Stimulated activated effector memory CD8-positive, alpha-beta T cell treated with anti-CD3 and anti-CD28 coated beads, Interleukin-12 subunit alpha, Interleukin-12 subunit beta, amount 100 ng/mL, for 72 hours (primary cell): Measurements from ENCODE around the gene DBH.

Experiments
- ATAC-seq: fragments of 150-1000 bp; cut with Tn5 transposase; 2 replicates; pipeline ENCODE4 v1.10.0; 2021
- DNase-seq, 2 donors: peaks; one replicate each; pipeline ENCODE4 v3.0.0; 2021 to 2022; ENCODE audit warnings: low spot score in 2 of 2
- H3K27ac Mint-ChIP-seq: one replicate; pipeline ENCODE4 v1.8.0; 2022; ENCODE audit warnings: mild to moderate bottlenecking, mixed read lengths
- H3K36me3 Mint-ChIP-seq: one replicate; pipeline ENCODE4 v1.8.0; 2022; ENCODE audit warnings: mild to moderate bottlenecking, mixed read lengths
- H3K4me1 Mint-ChIP-seq: one replicate; pipeline ENCODE4 v1.8.0; 2022; ENCODE audit warnings: mixed read lengths
- H3K4me3 Mint-ChIP-seq: one replicate; pipeline ENCODE4 v1.8.0; 2022; ENCODE audit warnings: mild to moderate bottlenecking, mixed read lengths
- H3K9me3 Mint-ChIP-seq: one replicate; pipeline ENCODE4 v1.8.0; 2022; ENCODE audit warnings: mixed read lengths

DBH gene

DNA sequence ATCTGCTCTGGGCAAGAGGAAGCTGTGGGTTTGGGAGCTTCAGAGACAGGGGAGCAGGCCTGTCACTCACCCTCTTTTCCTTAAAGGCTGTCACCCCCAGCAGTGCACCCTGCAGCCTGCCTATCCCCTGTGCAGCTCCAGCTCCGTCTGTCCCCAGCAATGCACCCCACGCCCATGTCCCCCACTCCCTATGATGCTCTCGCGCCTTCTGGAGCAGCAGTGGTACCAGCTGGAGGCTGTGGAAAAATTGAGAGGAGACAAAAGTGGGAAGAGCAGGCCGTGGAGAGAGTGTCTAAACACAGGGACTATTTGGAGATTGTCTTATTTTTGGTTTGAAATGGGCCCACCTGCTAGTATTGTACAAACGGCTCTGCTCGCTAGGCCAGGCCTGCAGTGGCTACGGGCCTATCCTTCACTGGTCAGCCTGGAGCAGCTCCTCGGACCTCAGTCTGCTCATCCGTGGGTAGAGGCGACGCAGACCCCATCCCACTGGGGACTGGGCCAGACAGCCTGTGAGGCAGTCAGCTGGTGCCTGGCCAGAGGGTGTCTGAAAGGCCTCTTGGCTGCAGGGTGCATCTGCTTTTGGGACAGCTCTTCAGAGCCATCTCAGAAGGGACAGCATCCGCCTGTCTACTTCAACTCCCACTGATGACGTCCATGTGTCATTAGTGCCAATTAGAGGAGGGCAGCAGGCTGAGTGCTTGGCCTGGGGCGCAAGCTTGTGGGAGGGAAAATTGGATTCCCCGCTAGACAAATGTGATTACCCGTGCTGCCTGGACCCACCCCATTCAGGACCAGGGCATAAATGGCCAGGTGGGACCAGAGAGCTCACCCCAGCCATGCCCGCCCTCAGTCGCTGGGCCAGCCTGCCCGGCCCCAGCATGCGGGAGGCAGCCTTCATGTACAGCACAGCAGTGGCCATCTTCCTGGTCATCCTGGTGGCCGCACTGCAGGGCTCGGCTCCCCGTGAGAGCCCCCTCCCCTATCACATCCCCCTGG is at the start of gene DBH:
DBH (plus strand) TSS at position 831 of the 999 bp plus-strand sequence; CDS start at position 840, 9 bp downstream.
- no peaks in the 10 kb centered on the region for H3K9me3 Mint-ChIP-seq
- no peak within 1 kb of the TSS for H3K4me3 Mint-ChIP-seq
- H3K27ac Mint-ChIP-seq = no peak within 1 kb of the TSS
- no peaks in the 10 kb centered on the region for H3K4me1 Mint-ChIP-seq
- DNase-seq (no peak), ATAC-seq (no peak)
- no peaks in the 10 kb centered on the region for H3K36me3 Mint-ChIP-seq

GRCh38 chr9:133587051-133587450 is 49.1 kb upstream of the DBH start:
- no peak overlapping the region for H3K4me3 Mint-ChIP-seq
- no peak for DNase-seq
- H3K9me3 Mint-ChIP-seq = peaks cover 3% of the 10 kb centered on the region
- ATAC-seq = no peak
- no peaks in the 10 kb centered on the region for H3K4me1 Mint-ChIP-seq
- peaks cover 5% of the 10 kb centered on the region for H3K36me3 Mint-ChIP-seq
- no peak overlapping the region for H3K27ac Mint-ChIP-seq

DNA sequence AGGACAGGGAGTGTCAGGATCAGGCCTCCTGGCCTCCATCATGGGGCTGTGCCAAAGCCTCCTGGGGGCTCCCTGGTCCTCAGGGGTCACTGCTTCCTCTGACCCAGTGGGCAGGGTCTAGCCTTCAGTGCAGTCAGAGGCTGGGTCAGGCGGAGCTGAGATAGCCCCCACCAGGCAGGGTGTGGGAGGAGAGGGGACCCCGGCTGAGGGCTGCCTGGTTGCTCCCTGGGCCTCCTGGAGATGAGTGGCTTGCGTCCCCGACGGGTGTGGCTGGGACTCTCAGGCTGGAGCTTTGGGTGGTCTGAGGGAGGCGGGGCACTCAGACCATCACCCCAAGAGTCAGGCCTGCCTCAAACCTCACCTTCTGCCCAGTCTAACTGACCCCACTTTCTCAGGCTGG is 48.7 kb upstream of the DBH start:
- H3K4me1 Mint-ChIP-seq = no peaks in the 10 kb centered on the region
- H3K36me3 Mint-ChIP-seq = peaks cover 5% of the 10 kb centered on the region
- DNase-seq (no peak), ATAC-seq (no peak)
- no peak overlapping the region for H3K27ac Mint-ChIP-seq
- H3K9me3 Mint-ChIP-seq = peaks cover 3% of the 10 kb centered on the region
- no peak overlapping the region for H3K4me3 Mint-ChIP-seq

DNA sequence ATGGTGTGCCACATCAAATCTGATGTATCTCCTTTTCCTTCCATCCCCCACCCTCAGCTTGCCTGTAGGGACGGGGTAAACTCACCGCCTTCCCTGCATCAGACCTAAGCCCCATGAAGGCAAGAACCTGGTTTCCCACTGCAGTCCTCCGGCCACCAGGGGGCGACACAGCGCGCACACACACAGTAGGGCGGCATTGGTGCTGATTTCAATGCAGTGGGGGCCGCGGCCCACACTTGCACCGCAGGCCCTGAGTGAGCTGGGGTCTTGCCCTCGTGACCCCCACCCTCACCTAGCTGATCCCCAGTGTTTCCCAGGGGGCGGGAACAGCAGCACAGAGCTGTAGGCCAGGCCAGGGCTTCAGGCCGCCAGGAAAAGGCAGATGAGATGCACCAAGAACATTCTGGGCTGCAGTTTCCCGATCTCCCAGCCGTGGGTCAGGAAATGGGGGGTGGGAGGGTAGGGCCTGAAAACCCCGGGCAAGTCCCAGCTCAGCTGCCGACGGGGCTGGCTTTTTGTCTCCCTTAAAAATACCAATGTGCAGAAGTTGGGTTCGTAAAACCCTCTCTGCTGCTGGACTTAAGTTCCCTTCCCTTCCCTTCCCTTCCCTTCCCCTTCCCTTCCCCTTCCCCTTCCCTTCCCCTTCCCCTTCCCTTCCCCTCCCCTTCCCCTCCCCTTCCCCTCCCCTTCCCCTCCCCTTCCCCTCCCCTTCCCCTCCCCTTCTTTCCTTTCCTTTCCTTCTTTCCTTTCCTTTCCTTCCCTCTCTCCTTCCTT is 46.5 kb upstream of the DBH start:
- H3K9me3 Mint-ChIP-seq = peaks cover 3% of the 10 kb centered on the region
- H3K4me1 Mint-ChIP-seq = no peaks in the 10 kb centered on the region
- no peak for ATAC-seq
- no peak overlapping the region for H3K27ac Mint-ChIP-seq
- DNase-seq = peak; percentile 16 to 58
- H3K4me3 Mint-ChIP-seq = no peak overlapping the region
- H3K36me3 Mint-ChIP-seq = peaks cover 5% of the 10 kb centered on the region

- Mint-ChIP-seq H3K36me3 (peaks cover 2% of the 10 kb centered on the region), H3K27ac (no peak overlapping the region), H3K9me3 (peaks cover 3% of the 10 kb centered on the region), H3K4me1 (no peaks in the 10 kb centered on the region), H3K4me3 (no peak overlapping the region)
- no peak for ATAC-seq
- DNase-seq = no peak
These were observed 45.8 kb upstream of the DBH start for GRCh38 chr9:133590231-133590855.

DNA sequence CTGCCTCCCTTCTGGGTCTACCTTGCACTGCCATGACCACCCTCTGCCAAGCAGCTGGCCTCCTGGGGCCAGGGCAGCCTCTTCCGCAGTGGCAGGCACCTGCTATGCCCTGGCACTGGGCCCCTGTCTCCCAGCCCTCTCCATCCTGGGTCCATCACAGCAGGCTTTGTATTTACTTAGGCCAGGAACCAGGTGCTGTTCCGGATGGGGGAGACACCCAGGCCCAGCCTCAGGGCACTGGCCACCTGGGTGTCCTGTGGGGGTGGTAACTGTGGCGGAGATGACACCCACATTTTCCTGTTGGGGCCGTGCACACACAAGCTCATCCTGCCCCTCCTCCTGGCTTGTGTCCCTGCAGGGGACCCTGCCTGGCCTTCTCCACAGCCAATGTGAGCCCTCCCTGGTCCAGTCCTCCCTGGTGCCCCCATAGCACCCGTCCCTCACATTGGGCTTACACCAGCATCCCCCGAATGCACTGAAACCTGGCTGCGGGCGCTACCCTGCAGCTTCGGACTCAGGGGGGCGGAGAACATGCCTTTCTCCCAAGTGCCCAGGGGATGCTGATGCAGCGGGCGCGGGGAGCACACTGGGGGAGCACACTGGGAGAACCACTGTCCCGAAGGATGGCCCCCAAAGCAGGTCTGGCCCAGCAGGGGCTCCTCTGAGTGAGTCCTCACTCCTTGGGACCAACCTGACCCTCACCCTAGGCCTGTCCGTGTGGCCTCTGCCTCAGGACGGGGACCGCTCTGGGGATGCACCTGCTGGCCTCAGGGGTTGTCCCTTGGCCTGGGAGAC is 44.9 kb upstream of the DBH start:
- Mint-ChIP-seq H3K36me3 (no peaks in the 10 kb centered on the region), H3K4me1 (no peaks in the 10 kb centered on the region), H3K9me3 (peaks cover 3% of the 10 kb centered on the region), H3K27ac (no peak overlapping the region), H3K4me3 (no peak overlapping the region)
- DNase-seq (no peak), ATAC-seq (no peak)

- Mint-ChIP-seq H3K4me1 (no peaks in the 10 kb centered on the region), H3K36me3 (no peaks in the 10 kb centered on the region), H3K9me3 (peaks cover 5% of the 10 kb centered on the region), H3K4me3 (no peak overlapping the region), H3K27ac (no peak overlapping the region)
- DNase-seq (no peak), ATAC-seq (no peak)
These were observed 44.2 kb upstream of the DBH start for GRCh38 chr9:133591985-133592384.

- Mint-ChIP-seq H3K4me1 (no peaks in the 10 kb centered on the region), H3K27ac (no peak overlapping the region), H3K36me3 (no peaks in the 10 kb centered on the region), H3K9me3 (peaks cover 14% of the 10 kb centered on the region), H3K4me3 (no peak overlapping the region)
- DNase-seq (no peak), ATAC-seq (no peak)
These were observed 43.3 kb upstream of the DBH start for GRCh38 chr9:133592731-133593409.

DNA sequence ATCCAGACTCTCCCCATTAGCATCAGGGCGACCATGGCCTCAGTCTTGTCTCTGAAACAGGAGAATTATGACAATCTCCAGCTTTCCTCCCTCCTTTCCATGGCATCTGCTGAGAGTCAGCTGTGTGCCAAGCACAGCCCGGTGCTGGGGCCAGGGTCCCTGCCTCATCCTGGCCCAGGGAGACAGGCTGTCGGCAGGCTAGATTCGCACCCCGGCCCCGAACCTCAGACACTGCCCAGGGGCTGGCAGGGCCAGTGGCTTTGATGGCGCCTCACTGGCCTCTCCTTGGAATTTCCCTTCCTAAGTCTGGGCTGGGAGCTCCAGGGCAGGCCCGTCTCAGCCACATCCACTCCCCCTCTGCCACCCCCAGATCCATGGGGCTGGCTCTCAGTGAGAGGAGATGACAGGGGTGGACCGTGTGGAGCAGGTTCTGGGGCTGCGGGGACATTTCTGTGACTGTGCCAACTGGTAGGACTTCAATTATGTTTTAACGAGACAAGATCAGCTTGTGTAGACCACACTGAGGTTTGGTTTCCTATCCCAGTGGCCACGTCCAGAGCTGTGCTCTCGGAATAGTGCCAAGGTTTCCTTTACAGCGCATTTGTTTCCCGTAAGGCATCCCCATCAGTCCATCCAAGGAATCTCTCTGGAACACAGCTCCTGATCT is 42.4 kb upstream of the DBH start:
- Mint-ChIP-seq H3K9me3 (peaks cover 14% of the 10 kb centered on the region), H3K36me3 (no peaks in the 10 kb centered on the region), H3K4me3 (no peak overlapping the region), H3K4me1 (no peaks in the 10 kb centered on the region), H3K27ac (no peak overlapping the region)
- no peak for DNase-seq
- no peak for ATAC-seq

DNA sequence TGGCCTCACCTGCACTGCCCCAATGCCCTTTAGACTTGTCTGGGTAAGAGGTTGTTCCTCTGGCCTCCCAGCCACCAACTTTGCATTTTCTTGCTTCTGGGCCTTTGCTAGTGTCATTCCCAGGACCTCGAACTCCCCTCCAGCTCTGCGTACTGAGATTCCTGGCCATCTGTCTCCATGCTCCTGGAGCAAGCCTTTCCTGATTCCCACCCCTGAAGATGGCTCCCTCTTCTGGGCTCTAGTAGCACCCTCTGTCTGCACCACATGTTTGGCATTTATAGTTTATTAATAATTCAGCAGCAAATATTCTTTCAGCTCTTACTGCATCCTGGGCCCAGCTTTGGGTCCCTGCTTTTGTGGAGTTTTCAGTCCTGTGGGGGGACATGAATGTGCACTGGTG is 41.9 kb upstream of the DBH start:
- Mint-ChIP-seq H3K4me3 (no peak overlapping the region), H3K36me3 (no peaks in the 10 kb centered on the region), H3K4me1 (no peaks in the 10 kb centered on the region), H3K9me3 (peaks cover 14% of the 10 kb centered on the region), H3K27ac (no peak overlapping the region)
- ATAC-seq (no peak), DNase-seq (no peak)

GRCh38 chr9:133595910-133596309 is 40.3 kb upstream of the DBH start:
- Mint-ChIP-seq H3K4me3 (no peak overlapping the region), H3K9me3 (peaks cover 14% of the 10 kb centered on the region)
- DNase-seq = no peak

DNA sequence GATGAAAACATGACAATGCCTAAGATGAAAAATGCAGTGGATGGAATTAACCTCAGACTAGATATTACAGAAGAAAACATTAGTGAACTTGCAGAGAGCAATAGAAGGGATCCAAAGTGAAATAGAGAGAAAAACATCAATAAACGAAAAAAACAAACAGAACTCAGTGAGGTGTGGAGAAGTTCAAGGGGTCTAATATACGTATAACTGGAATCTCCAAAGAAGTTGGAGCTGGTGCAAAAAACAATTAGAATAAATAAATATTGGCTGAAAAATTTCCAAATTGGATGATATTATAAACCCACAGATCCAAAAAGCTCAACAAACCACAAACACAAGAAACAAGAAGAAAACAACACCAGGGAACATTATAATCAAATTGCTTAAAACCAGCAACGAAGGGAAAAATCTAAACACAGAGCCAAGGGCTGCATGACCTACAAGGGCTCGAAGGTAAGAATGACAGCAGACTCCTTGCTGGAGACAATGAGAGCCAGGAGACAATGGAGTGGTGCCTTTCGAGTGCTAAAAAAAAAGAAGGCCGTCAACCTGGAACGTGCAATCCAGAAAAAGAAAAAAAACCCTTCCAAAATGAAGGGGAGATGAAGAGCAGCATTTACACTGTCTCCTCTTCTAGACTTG is 38.7 kb upstream of the DBH start:
- H3K27ac Mint-ChIP-seq = no peak overlapping the region
- H3K4me1 Mint-ChIP-seq = no peaks in the 10 kb centered on the region
- ATAC-seq (no peak), DNase-seq (no peak)
- peaks cover 14% of the 10 kb centered on the region for H3K9me3 Mint-ChIP-seq
- H3K36me3 Mint-ChIP-seq = no peaks in the 10 kb centered on the region
- no peak overlapping the region for H3K4me3 Mint-ChIP-seq

More at GRCh38 chr9:133595910-133596309, 40.3 kb upstream of the DBH start:
- ATAC-seq = no peak
- H3K36me3 Mint-ChIP-seq = no peaks in the 10 kb centered on the region
- no peaks in the 10 kb centered on the region for H3K4me1 Mint-ChIP-seq
- H3K27ac Mint-ChIP-seq = no peak overlapping the region

DNA sequence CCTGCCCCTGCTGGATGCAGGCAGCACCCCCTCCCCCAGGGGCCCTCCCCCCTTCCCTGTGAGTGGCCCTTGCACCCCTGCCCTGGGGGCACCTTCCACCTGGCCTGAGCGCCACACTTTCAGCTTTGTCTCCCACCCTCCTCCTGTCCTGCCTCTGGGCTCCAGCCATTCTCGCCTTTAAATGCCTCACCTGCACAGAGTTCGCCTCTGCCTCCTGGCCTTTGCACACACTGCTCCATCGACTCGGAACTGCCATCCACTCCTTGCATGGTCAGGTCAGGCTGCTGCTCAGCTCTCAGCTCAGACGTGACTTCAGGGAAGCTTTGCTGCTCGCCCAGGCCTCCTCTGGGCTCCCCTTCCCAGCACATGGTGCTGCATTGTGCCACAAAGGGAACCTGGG is 37.2 kb upstream of the DBH start:
- ATAC-seq = no peak
- Mint-ChIP-seq H3K4me1 (no peaks in the 10 kb centered on the region), H3K36me3 (no peaks in the 10 kb centered on the region), H3K9me3 (peaks cover 14% of the 10 kb centered on the region), H3K27ac (no peak overlapping the region), H3K4me3 (no peak overlapping the region)
- DNase-seq = no peak
